GM23338 (cell line): Measurements from ENCODE around the gene USP20. TPM values are rescaled to one million over a fixed set of nuclear protein-coding genes. Genes with fewer than 3 reads are reported as not detected.

ENCODE experiments used
- ATAC-seq: fragments of 200-7000 bp; cut with Tn5 transposase; 3 replicates; pipeline ENCODE4 v1.9.1; 2020
- DNase-seq: peaks from one replicate; pipeline ENCODE4 v3.0.0-alpha.2; 2015; ENCODE audit warnings: low spot score
- H2AFZ ChIP-seq: fragments of 200-600 bp; sonication (generic); 2 replicates; pipeline ENCODE4 v1.8.0; 2016; ENCODE audit warnings: antibody characterized with exemption, mild to moderate bottlenecking, moderate library complexity
- H3F3A ChIP-seq: fragments of 200-600 bp; sonication (generic); replicated peaks from 2 replicates; pipeline ENCODE4 v1.8.0; 2017; ENCODE audit warnings: antibody characterized with exemption, mixed run types, low read depth
- H3K27ac ChIP-seq: fragments of 200-600 bp; sonication (generic); 2 replicates; pipeline ENCODE4 v1.6.1; 2016; ENCODE audit warnings: low read depth
- H3K27me3 ChIP-seq: fragments of 200-600 bp; sonication (generic); 2 replicates; pipeline ENCODE4 v1.8.0; 2016; ENCODE audit warnings: mild to moderate bottlenecking, mixed run types, moderate library complexity; ENCODE audit not compliant: insufficient read depth
- H3K36me3 ChIP-seq: fragments of 200-600 bp; sonication (generic); 2 replicates; pipeline ENCODE4 v1.8.0; 2016; ENCODE audit warnings: mild to moderate bottlenecking; ENCODE audit not compliant: insufficient read depth
- H3K4me1 ChIP-seq: fragments of 200-600 bp; sonication (generic); 2 replicates; pipeline ENCODE4 v1.8.0; 2016; ENCODE audit warnings: mild to moderate bottlenecking, moderate library complexity; ENCODE audit not compliant: insufficient read depth
- H3K4me2 ChIP-seq: fragments of 200-600 bp; sonication (generic); 2 replicates; pipeline ENCODE4 v1.7.1; 2017; ENCODE audit warnings: mixed run types
- H3K4me3 ChIP-seq: fragments of 200-600 bp; sonication (generic); 2 replicates; pipeline ENCODE4 v1.6.1; 2016; ENCODE audit warnings: mixed run types
- H3K79me2 ChIP-seq: fragments of 200-600 bp; sonication (generic); replicated peaks from 2 replicates; pipeline ENCODE4 v1.8.0; 2017; ENCODE audit warnings: mild to moderate bottlenecking; ENCODE audit not compliant: insufficient read depth
- H3K9me2 ChIP-seq: fragments of 200-600 bp; sonication (generic); 2 replicates; pipeline ENCODE4 v1.8.0; 2017; ENCODE audit not compliant: insufficient read depth
- H4K20me1 ChIP-seq: fragments of 200-600 bp; sonication (generic); replicated peaks from 2 replicates; pipeline ENCODE4 v1.8.0; 2017; ENCODE audit warnings: mild to moderate bottlenecking; ENCODE audit not compliant: insufficient read depth
- H3K27ac Mint-ChIP-seq: 2 replicates; pipeline ENCODE4 v1.8.0; 2020; ENCODE audit warnings: inconsistent platforms, mild to moderate bottlenecking, moderate library complexity, mixed read lengths
- H3K27me3 Mint-ChIP-seq: 3 replicates; pipeline ENCODE4 v1.8.0; 2022; ENCODE audit warnings: low read depth, mild to moderate bottlenecking, moderate library complexity, mixed read lengths, inconsistent platforms; ENCODE audit not compliant: insufficient read depth, poor library complexity
- H3K36me3 Mint-ChIP-seq: 3 replicates; pipeline ENCODE4 v1.8.0; 2021; ENCODE audit warnings: low read depth, mild to moderate bottlenecking, inconsistent platforms, moderate library complexity, mixed read lengths
- H3K4me1 Mint-ChIP-seq: 3 replicates; pipeline ENCODE4 v1.8.0; 2020; ENCODE audit warnings: mild to moderate bottlenecking, inconsistent platforms, mixed read lengths
- H3K4me3 Mint-ChIP-seq: 3 replicates; pipeline ENCODE4 v1.8.0; 2021; ENCODE audit warnings: moderate library complexity, mild to moderate bottlenecking, inconsistent platforms, mixed read lengths
- H3K9me3 Mint-ChIP-seq: 3 replicates; pipeline ENCODE4 v1.8.0; 2020; ENCODE audit warnings: moderate library complexity, mild to moderate bottlenecking, inconsistent platforms, mixed read lengths
- CREB1 ChIP-seq: fragments of 250-450 bp; sonication (Bioruptor Pico); IDR thresholded peaks from 2 replicates; pipeline ENCODE4 v1.5.0; 2020; ENCODE audit warnings: low read depth, mild to moderate bottlenecking, moderate library complexity
- EZH2phosphoT487 ChIP-seq: fragments of 200-600 bp; sonication (generic); IDR thresholded peaks from one replicate; pipeline ENCODE4 v1.8.1; 2018; ENCODE audit warnings: antibody characterized with exemption; ENCODE audit not compliant: unreplicated experiment
- JUNB ChIP-seq: IDR thresholded peaks from one replicate; pipeline ENCODE4 v1.6.1; 2016; ENCODE audit warnings: antibody characterized with exemption; ENCODE audit not compliant: unreplicated experiment
- POLR2AphosphoS5 ChIP-seq: IDR thresholded peaks from 2 replicates; pipeline ENCODE4 v1.6.1; 2016; ENCODE audit warnings: antibody characterized with exemption, low read depth
- STAT1 ChIP-seq: IDR thresholded peaks from one replicate; pipeline ENCODE4 v1.6.1; 2016; ENCODE audit warnings: antibody characterized with exemption; ENCODE audit not compliant: unreplicated experiment
- ZNF114 ChIP-seq: fragments of 250-450 bp; sonication (Bioruptor Pico); IDR thresholded peaks from 2 replicates; pipeline ENCODE4 v1.5.0; 2020; ENCODE audit warnings: mild to moderate bottlenecking, moderate library complexity
- ZNF331 ChIP-seq: fragments of 250-450 bp; sonication (Bioruptor Pico); IDR thresholded peaks from 2 replicates; pipeline ENCODE4 v1.5.0; 2020; ENCODE audit warnings: low read depth, mild to moderate bottlenecking, moderate library complexity
- polyA plus RNA-seq: library from polyadenylated mRNA; unstranded; fragments of >200 nt; fragmentation: Nextera tagmentation; extraction: Ambion mirVana; gene quantifications from 2 replicates; pipeline ENCODE4 v1.2.1, GENCODE V29; 2016
- total RNA-seq: library from RNA; depleted of rRNA; stranded (reverse); fragments of >200 nt; shearing (Covaris generic); gene quantifications from 2 replicates; pipeline ENCODE4 v1.2.3, GENCODE V29; 2014
- TF ChIP-seq, protein P1 (sequence below): IDR thresholded peaks from 2 replicates; pipeline ENCODE4 v1.6.1; 2016; ENCODE audit warnings: antibody characterized with exemption
- TF ChIP-seq, protein P2 (sequence below): fragments of 250-450 bp; sonication (Bioruptor Pico); IDR thresholded peaks from 2 replicates; pipeline ENCODE4 v1.5.0; 2020; ENCODE audit warnings: mild to moderate bottlenecking, moderate library complexity
- TF ChIP-seq, protein P3 (sequence below), 2 experiments: fragments of 200-600 bp in 1 of 2; sonication (generic) in 1 of 2; conservative IDR thresholded peaks; 2 replicates each; pipeline versions ENCODE4 v1.5.1 to v1.6.1; 2016 to 2017; ENCODE audit warnings: antibody characterized with exemption in 2 of 2, low read depth in 2 of 2, mild to moderate bottlenecking in 2 of 2, moderate library complexity in 1 of 2
- TF ChIP-seq, protein P4 (sequence below): IDR thresholded peaks from one replicate; pipeline ENCODE4 v1.6.1; 2018; ENCODE audit warnings: antibody characterized with exemption; ENCODE audit not compliant: unreplicated experiment

USP20 gene
- total and polyA plus RNA-seq, 2 experiments from 2014 or later, result 10.4 to 13.0 TPM

DNA sequence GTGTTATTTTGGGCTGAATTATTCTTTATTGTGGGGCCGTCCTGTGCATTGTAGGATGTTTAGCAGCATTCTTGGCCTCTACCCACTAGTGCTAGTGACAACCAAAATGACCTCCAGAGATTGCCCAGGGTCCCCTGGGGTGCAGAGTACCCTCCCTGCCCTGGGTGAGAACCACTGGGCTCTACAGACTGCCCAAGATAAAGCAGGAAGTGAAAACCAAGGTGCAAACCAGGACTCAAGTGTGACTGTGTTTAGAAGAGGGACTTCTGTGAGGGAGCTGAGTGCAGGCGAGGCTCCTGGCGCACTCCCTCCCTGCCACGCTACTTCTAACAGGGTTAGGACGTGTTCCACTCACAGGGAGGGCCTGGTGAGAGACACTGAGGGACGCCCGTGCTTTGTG is 41.6 kb downstream of the USP20 start:
- TF ChIP-seq ZNF331 (CRISPR knock-in tag) (no peak), POLR2AphosphoS5 (no peak), ZNF114 (no peak), JUNB (no peak), EZH2phosphoT487 (no peak), STAT1 (no peak), CREB1 (no peak)
- TF ChIP-seq, protein P1, sequence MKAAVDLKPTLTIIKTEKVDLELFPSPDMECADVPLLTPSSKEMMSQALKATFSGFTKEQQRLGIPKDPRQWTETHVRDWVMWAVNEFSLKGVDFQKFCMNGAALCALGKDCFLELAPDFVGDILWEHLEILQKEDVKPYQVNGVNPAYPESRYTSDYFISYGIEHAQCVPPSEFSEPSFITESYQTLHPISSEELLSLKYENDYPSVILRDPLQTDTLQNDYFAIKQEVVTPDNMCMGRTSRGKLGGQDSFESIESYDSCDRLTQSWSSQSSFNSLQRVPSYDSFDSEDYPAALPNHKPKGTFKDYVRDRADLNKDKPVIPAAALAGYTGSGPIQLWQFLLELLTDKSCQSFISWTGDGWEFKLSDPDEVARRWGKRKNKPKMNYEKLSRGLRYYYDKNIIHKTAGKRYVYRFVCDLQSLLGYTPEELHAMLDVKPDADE, result no peak
- TF ChIP-seq, protein P2, sequence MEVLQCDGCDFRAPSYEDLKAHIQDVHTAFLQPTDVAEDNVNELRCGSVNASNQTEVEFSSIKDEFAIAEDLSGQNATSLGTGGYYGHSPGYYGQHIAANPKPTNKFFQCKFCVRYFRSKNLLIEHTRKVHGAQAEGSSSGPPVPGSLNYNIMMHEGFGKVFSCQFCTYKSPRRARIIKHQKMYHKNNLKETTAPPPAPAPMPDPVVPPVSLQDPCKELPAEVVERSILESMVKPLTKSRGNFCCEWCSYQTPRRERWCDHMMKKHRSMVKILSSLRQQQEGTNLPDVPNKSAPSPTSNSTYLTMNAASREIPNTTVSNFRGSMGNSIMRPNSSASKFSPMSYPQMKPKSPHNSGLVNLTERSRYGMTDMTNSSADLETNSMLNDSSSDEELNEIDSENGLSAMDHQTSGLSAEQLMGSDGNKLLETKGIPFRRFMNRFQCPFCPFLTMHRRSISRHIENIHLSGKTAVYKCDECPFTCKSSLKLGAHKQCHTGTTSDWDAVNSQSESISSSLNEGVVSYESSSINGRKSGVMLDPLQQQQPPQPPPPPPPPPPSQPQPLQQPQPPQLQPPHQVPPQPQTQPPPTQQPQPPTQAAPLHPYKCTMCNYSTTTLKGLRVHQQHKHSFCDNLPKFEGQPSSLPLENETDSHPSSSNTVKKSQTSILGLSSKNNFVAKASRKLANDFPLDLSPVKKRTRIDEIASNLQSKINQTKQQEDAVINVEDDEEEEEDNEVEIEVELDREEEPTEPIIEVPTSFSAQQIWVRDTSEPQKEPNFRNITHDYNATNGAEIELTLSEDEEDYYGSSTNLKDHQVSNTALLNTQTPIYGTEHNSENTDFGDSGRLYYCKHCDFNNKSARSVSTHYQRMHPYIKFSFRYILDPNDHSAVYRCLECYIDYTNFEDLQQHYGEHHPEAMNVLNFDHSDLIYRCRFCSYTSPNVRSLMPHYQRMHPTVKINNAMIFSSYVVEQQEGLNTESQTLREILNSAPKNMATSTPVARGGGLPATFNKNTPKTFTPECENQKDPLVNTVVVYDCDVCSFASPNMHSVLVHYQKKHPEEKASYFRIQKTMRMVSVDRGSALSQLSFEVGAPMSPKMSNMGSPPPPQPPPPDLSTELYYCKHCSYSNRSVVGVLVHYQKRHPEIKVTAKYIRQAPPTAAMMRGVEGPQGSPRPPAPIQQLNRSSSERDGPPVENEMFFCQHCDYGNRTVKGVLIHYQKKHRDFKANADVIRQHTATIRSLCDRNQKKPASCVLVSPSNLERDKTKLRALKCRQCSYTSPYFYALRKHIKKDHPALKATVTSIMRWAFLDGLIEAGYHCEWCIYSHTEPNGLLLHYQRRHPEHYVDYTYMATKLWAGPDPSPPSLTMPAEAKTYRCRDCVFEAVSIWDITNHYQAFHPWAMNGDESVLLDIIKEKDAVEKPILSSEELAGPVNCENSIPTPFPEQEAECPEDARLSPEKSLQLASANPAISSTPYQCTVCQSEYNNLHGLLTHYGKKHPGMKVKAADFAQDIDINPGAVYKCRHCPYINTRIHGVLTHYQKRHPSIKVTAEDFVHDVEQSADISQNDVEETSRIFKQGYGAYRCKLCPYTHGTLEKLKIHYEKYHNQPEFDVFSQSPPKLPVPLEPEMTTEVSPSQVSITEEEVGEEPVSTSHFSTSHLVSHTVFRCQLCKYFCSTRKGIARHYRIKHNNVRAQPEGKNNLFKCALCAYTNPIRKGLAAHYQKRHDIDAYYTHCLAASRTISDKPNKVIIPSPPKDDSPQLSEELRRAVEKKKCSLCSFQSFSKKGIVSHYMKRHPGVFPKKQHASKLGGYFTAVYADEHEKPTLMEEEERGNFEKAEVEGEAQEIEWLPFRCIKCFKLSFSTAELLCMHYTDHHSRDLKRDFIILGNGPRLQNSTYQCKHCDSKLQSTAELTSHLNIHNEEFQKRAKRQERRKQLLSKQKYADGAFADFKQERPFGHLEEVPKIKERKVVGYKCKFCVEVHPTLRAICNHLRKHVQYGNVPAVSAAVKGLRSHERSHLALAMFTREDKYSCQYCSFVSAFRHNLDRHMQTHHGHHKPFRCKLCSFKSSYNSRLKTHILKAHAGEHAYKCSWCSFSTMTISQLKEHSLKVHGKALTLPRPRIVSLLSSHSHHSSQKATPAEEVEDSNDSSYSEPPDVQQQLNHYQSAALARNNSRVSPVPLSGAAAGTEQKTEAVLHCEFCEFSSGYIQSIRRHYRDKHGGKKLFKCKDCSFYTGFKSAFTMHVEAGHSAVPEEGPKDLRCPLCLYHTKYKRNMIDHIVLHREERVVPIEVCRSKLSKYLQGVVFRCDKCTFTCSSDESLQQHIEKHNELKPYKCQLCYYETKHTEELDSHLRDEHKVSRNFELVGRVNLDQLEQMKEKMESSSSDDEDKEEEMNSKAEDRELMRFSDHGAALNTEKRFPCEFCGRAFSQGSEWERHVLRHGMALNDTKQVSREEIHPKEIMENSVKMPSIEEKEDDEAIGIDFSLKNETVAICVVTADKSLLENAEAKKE (CRISPR knock-in tag), result no peak
- TF ChIP-seq, protein P3, sequence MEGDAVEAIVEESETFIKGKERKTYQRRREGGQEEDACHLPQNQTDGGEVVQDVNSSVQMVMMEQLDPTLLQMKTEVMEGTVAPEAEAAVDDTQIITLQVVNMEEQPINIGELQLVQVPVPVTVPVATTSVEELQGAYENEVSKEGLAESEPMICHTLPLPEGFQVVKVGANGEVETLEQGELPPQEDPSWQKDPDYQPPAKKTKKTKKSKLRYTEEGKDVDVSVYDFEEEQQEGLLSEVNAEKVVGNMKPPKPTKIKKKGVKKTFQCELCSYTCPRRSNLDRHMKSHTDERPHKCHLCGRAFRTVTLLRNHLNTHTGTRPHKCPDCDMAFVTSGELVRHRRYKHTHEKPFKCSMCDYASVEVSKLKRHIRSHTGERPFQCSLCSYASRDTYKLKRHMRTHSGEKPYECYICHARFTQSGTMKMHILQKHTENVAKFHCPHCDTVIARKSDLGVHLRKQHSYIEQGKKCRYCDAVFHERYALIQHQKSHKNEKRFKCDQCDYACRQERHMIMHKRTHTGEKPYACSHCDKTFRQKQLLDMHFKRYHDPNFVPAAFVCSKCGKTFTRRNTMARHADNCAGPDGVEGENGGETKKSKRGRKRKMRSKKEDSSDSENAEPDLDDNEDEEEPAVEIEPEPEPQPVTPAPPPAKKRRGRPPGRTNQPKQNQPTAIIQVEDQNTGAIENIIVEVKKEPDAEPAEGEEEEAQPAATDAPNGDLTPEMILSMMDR (conservative IDR thresholded peaks at IDR 0.05; ENCODE audit: low read depth in 2 of 2), result no peak
- TF ChIP-seq, protein P4, sequence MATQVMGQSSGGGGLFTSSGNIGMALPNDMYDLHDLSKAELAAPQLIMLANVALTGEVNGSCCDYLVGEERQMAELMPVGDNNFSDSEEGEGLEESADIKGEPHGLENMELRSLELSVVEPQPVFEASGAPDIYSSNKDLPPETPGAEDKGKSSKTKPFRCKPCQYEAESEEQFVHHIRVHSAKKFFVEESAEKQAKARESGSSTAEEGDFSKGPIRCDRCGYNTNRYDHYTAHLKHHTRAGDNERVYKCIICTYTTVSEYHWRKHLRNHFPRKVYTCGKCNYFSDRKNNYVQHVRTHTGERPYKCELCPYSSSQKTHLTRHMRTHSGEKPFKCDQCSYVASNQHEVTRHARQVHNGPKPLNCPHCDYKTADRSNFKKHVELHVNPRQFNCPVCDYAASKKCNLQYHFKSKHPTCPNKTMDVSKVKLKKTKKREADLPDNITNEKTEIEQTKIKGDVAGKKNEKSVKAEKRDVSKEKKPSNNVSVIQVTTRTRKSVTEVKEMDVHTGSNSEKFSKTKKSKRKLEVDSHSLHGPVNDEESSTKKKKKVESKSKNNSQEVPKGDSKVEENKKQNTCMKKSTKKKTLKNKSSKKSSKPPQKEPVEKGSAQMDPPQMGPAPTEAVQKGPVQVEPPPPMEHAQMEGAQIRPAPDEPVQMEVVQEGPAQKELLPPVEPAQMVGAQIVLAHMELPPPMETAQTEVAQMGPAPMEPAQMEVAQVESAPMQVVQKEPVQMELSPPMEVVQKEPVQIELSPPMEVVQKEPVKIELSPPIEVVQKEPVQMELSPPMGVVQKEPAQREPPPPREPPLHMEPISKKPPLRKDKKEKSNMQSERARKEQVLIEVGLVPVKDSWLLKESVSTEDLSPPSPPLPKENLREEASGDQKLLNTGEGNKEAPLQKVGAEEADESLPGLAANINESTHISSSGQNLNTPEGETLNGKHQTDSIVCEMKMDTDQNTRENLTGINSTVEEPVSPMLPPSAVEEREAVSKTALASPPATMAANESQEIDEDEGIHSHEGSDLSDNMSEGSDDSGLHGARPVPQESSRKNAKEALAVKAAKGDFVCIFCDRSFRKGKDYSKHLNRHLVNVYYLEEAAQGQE, result no peak
- DNase-seq (no peak), ATAC-seq (no peak)
- Mint-ChIP-seq H3K27ac (no peak overlapping the region), H3K9me3 (no peaks in the 10 kb centered on the region), H3K36me3 (no peaks in the 10 kb centered on the region), H3K27me3 (peaks cover 11% of the 10 kb centered on the region), H3K4me3 (no peak overlapping the region), H3K4me1 (peaks cover 13% of the 10 kb centered on the region)
- Histone ChIP-seq H4K20me1 (no peaks in the 10 kb centered on the region), H3K4me1 (peaks cover 5% of the 10 kb centered on the region; the same call in 1 of the 2 replicates), H3K79me2 (no peaks in the 10 kb centered on the region), H3K4me2 (no peak overlapping the region), H3K4me3 (no peak overlapping the region), H3K27ac (no peak overlapping the region), H3F3A (no peaks in the 10 kb centered on the region; the same call in 1 of the 2 replicates), H3K9me2 (no peaks in the 10 kb centered on the region), H2AFZ (no peak overlapping the region), H3K36me3 (no peaks in the 10 kb centered on the region), H3K27me3 (no peaks in the 10 kb centered on the region)
